Endodermal cell (in vitro differentiated cells): ENCODE measurements around the gene POMC. TPM values are rescaled to one million over a fixed set of nuclear protein-coding genes. Genes with fewer than 3 reads are reported as not detected.

Source experiments
- DNase-seq: peaks from one replicate; pipeline ENCODE4 v3.0.0-alpha.2; 2017
- H3K27ac ChIP-seq: 2 replicates; pipeline ENCODE4 v1.5.1; 2013; ENCODE audit warnings: mild to moderate bottlenecking, low read depth, low read length, moderate library complexity
- H3K27me3 ChIP-seq: 2 replicates; pipeline ENCODE4 v1.6.1; 2013; ENCODE audit warnings: mild to moderate bottlenecking, low read length, moderate library complexity; ENCODE audit not compliant: insufficient read depth, control insufficient read depth, poor library complexity, severe bottlenecking
- H3K36me3 ChIP-seq: 2 replicates; pipeline ENCODE4 v1.7.0; 2013; ENCODE audit warnings: mild to moderate bottlenecking, low read length, moderate library complexity; ENCODE audit not compliant: control insufficient read depth, insufficient read depth
- H3K4me1 ChIP-seq: one replicate; pipeline ENCODE4 v1.7.0; 2013; ENCODE audit warnings: low read length; ENCODE audit not compliant: control insufficient read depth, insufficient read depth
- H3K4me3 ChIP-seq: 2 replicates; pipeline ENCODE4 v1.5.1; 2013; ENCODE audit warnings: mild to moderate bottlenecking, low read length, moderate library complexity
- H3K9ac ChIP-seq: 2 replicates; pipeline ENCODE4 v1.6.1; 2013; ENCODE audit warnings: mild to moderate bottlenecking, low read length, moderate library complexity; ENCODE audit not compliant: poor library complexity, severe bottlenecking; ENCODE audit errors: extremely low read depth
- H3K9me3 ChIP-seq: 2 replicates; pipeline ENCODE4 v1.6.1; 2013; ENCODE audit warnings: mild to moderate bottlenecking, low read length, moderate library complexity; ENCODE audit not compliant: control insufficient read depth
- H3K27ac Mint-ChIP-seq: 2 replicates; pipeline ENCODE4 v1.8.0; 2020; ENCODE audit warnings: mixed read lengths
- H3K27me3 Mint-ChIP-seq: 2 replicates; pipeline ENCODE4 v1.8.0; 2021; ENCODE audit warnings: mild to moderate bottlenecking, mixed read lengths; ENCODE audit not compliant: insufficient read depth
- H3K36me3 Mint-ChIP-seq: 2 replicates; pipeline ENCODE4 v1.8.0; 2020; ENCODE audit warnings: low read depth, mixed read lengths
- H3K4me1 Mint-ChIP-seq: 2 replicates; pipeline ENCODE4 v1.8.0; 2020; ENCODE audit warnings: mixed read lengths
- H3K4me3 Mint-ChIP-seq: 2 replicates; pipeline ENCODE4 v1.8.0; 2020; ENCODE audit warnings: mild to moderate bottlenecking, moderate library complexity, mixed read lengths
- H3K9me3 Mint-ChIP-seq: 2 replicates; pipeline ENCODE4 v1.8.0; 2020; ENCODE audit warnings: mild to moderate bottlenecking, mixed read lengths
- CTCF ChIP-seq: fragments of 200-600 bp; sonication (generic); conservative IDR thresholded peaks from 2 replicates; pipeline ENCODE4 v1.5.0; 2021; ENCODE audit warnings: antibody characterized with exemption, mild to moderate bottlenecking
- WGBS, 2 experiments: methylation state at CpG; one replicate each; pipeline versions ENCODE4 v1.1.5 to v1.1.7; 2013; ENCODE audit warnings: missing lambda C conversion rate in 2 of 2, mixed read lengths in 1 of 2; ENCODE audit not compliant: insufficient coverage in 1 of 2, insufficient read length in 1 of 2; 5-methylcytosine and 5-hydroxymethylcytosine counted together
- total RNA-seq, 2 donors: library from RNA; stranded (reverse); fragmentation: NEBNext Ultra II Directional in 1 of 2; extraction: Animal tissue kit (Norgen Biotek cat#: 25700) in 1 of 2; gene quantifications; 2 replicates in 1 of 2; 3 replicates in 1 of 2; pipeline ENCODE4 v1.2.1, GENCODE V29; 2021

POMC gene
- total RNA-seq, 2 donors from 2014 or later = 10.9 to 14.5 TPM

DNA sequence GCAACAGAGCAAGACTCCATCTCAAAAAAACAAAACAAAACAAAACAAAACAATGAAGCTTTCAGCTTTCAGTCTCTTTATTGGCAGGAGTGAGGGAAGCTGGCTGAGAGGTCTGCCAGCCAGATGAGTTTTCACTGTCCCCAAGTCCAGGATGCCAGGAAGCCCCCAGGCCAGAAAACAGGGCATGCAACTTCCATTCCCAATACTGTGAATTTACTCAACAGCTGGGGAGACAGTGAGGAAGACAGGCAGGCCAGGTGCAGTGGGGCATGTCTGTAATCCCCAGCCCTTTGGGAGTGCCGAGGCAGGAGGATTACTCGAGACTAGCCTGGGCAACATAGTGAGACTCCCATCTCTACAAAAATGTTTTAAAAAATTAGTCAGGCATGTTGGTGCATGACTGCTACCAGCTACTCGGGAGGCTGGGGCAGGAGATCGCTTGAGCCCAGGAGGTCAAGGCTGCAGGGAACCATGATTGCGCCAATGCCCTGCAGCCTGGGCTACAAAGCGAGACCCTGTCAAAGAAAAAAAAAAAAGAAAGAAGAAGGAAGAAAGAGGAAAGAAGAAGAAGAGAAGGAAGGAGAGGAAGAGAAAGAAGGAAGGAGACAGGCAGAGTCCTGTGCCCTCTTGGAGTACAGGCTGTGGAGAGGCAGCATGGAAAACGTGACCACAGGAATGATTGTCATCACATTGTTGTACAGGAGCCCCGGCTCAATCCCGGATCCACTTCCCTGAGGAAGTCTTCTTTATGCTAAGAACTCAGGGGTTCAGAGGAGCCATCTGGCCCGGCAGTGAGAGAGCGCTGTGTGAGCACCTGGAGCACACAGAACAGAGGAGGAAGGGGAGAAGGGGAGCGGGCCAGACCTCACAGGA is 29.2 kb upstream of the POMC start:
- Mint-ChIP-seq H3K4me1 (peaks cover 13% of the 10 kb centered on the region), H3K9me3 (no peaks in the 10 kb centered on the region), H3K36me3 (no peaks in the 10 kb centered on the region), H3K4me3 (no peak overlapping the region), H3K27ac (no peak overlapping the region), H3K27me3 (no peaks in the 10 kb centered on the region)
- Histone ChIP-seq H3K9me3 (no peaks in the 10 kb centered on the region), H3K4me3 (no peak overlapping the region), H3K4me1 (peaks cover 7% of the 10 kb centered on the region), H3K27ac (no peak overlapping the region), H3K36me3 (no peaks in the 10 kb centered on the region), H3K9ac (no peak overlapping the region), H3K27me3 (no peaks in the 10 kb centered on the region)
- WGBS, 2 experiments = 85 to 88% methylated on average over 9 to 12 of the region's 12 CpGs
- no peak for DNase-seq
- no peak for TF ChIP-seq CTCF

- 75 to 77% methylated on average over 8 to 9 of the region's 9 CpGs for WGBS, 2 experiments
- Mint-ChIP-seq H3K27me3 (no peaks in the 10 kb centered on the region), H3K9me3 (no peaks in the 10 kb centered on the region), H3K27ac (peak overlapping the region; percentile 79), H3K4me1 (peaks cover 36% of the 10 kb centered on the region), H3K36me3 (no peaks in the 10 kb centered on the region), H3K4me3 (no peak overlapping the region)
- Histone ChIP-seq H3K9ac (no peak overlapping the region), H3K27ac (no peak overlapping the region), H3K4me1 (peaks cover 7% of the 10 kb centered on the region), H3K27me3 (no peaks in the 10 kb centered on the region), H3K36me3 (no peaks in the 10 kb centered on the region), H3K9me3 (no peaks in the 10 kb centered on the region), H3K4me3 (no peak overlapping the region)
- no peak for TF ChIP-seq CTCF
- peak; percentile 90 for DNase-seq
Measured at GRCh38 chr2:25194576-25195122, 26.3 kb upstream of the POMC start.

GRCh38 chr2:25190536-25190935 is 22.2 kb upstream of the POMC start:
- Histone ChIP-seq H3K27ac (no peak overlapping the region), H3K4me1 (peaks cover 7% of the 10 kb centered on the region), H3K9ac (no peak overlapping the region), H3K9me3 (no peaks in the 10 kb centered on the region), H3K4me3 (no peak overlapping the region), H3K27me3 (no peaks in the 10 kb centered on the region), H3K36me3 (no peaks in the 10 kb centered on the region)
- Mint-ChIP-seq H3K4me3 (no peak overlapping the region), H3K4me1 (peaks cover 38% of the 10 kb centered on the region), H3K9me3 (no peaks in the 10 kb centered on the region), H3K27ac (peak overlapping the region; percentile 69), H3K36me3 (no peaks in the 10 kb centered on the region), H3K27me3 (no peaks in the 10 kb centered on the region)
- no peak for DNase-seq
- no peak for TF ChIP-seq CTCF
- WGBS, 2 experiments = 93 to 100% methylated on average over 1 to 5 of the region's 5 CpGs
